ENCODE measurements around the gene COL6A2.
A peak's percentile ranks its signal among the peaks of the same experiment; 100 is the strongest.
"Not testable (repeated sequence)": the region's sequence is repeated elsewhere in the genome, so short reads cannot be mapped to it uniquely, and the experiment has no call there.

The COL6A2 gene

GRCh38 chr21:46080171-46081021 is 17.5 kb upstream of the COL6A2 start:
- DNase-seq = no peak

- no peak for DNase-seq
Measured at GRCh38 chr21:46081022-46081861, 16.7 kb upstream of the COL6A2 start.

GRCh38 chr21:46081862-46082712 is 15.8 kb upstream of the COL6A2 start:
- DNase-seq = no peak

- no peak for DNase-seq
Measured at GRCh38 chr21:46082713-46082962, 15.3 kb upstream of the COL6A2 start.

GRCh38 chr21:46082963-46083790 is 14.7 kb upstream of the COL6A2 start:
- no peak for DNase-seq

GRCh38 chr21:46083791-46084561 is 13.9 kb upstream of the COL6A2 start:
- DNase-seq = no peak

GRCh38 chr21:46084709-46085108 is 13.2 kb upstream of the COL6A2 start:
- no peak for DNase-seq

- not testable (repeated sequence) for DNase-seq
Measured at GRCh38 chr21:46085259-46085658, 12.7 kb upstream of the COL6A2 start.

- no peak for DNase-seq
Measured at GRCh38 chr21:46087641-46088040, 10.3 kb upstream of the COL6A2 start.

- no peak for DNase-seq
Measured at GRCh38 chr21:46088189-46088588, 9.7 kb upstream of the COL6A2 start.

GRCh38 chr21:46089285-46089684 is 8.6 kb upstream of the COL6A2 start:
- DNase-seq = no peak

- no peak for DNase-seq
Measured at GRCh38 chr21:46091118-46091517, 6.8 kb upstream of the COL6A2 start.

- DNase-seq = no peak
Measured at GRCh38 chr21:46091631-46092025, 6.3 kb upstream of the COL6A2 start.

GRCh38 chr21:46092026-46092764 is 5.7 kb upstream of the COL6A2 start:
- DNase-seq = no peak

- DNase-seq = no peak
Measured at GRCh38 chr21:46092811-46093667, 4.9 kb upstream of the COL6A2 start.

GRCh38 chr21:46093668-46094400 is 4.1 kb upstream of the COL6A2 start:
- peak in 1 of 5 donors; percentile 14 for DNase-seq

- no peak for DNase-seq
Measured at GRCh38 chr21:46094401-46095082, 3.4 kb upstream of the COL6A2 start.

GRCh38 chr21:46095083-46095719 is 2.7 kb upstream of the COL6A2 start:
- no peak for DNase-seq

All from T-helper 1 cell (primary cell).